Panc1 (cell line): ENCODE results near the gene SPRED3.

Experiments used
- POLR2AphosphoS5 ChIP-seq: IDR thresholded peaks from 2 replicates; pipeline ENCODE4 v1.6.1; 2012; ENCODE audit warnings: mild to moderate bottlenecking, low read depth, low read length, moderate library complexity
- SIN3A ChIP-seq: IDR thresholded peaks from 2 replicates; pipeline ENCODE4 v1.6.1; 2012; ENCODE audit warnings: low read depth, mild to moderate bottlenecking, low read length, moderate library complexity, borderline replicate concordance; ENCODE audit not compliant: insufficient read depth
- TF ChIP-seq, protein P1 (sequence below): fragments of 450-650 bp; IDR thresholded peaks from 2 replicates; pipeline ENCODE4 v1.5.1; 2017; ENCODE audit warnings: mild to moderate bottlenecking
- TF ChIP-seq, protein P2 (sequence below), 2 experiments: IDR thresholded peaks; 2 replicates each; pipeline ENCODE4 v1.6.1; 2011 to 2012; ENCODE audit warnings: low read depth in 2 of 2, control low read depth in 1 of 2, low read length in 1 of 2, mild to moderate bottlenecking in 1 of 2, moderate library complexity in 1 of 2; ENCODE audit not compliant: insufficient read depth in 1 of 2

DNA sequence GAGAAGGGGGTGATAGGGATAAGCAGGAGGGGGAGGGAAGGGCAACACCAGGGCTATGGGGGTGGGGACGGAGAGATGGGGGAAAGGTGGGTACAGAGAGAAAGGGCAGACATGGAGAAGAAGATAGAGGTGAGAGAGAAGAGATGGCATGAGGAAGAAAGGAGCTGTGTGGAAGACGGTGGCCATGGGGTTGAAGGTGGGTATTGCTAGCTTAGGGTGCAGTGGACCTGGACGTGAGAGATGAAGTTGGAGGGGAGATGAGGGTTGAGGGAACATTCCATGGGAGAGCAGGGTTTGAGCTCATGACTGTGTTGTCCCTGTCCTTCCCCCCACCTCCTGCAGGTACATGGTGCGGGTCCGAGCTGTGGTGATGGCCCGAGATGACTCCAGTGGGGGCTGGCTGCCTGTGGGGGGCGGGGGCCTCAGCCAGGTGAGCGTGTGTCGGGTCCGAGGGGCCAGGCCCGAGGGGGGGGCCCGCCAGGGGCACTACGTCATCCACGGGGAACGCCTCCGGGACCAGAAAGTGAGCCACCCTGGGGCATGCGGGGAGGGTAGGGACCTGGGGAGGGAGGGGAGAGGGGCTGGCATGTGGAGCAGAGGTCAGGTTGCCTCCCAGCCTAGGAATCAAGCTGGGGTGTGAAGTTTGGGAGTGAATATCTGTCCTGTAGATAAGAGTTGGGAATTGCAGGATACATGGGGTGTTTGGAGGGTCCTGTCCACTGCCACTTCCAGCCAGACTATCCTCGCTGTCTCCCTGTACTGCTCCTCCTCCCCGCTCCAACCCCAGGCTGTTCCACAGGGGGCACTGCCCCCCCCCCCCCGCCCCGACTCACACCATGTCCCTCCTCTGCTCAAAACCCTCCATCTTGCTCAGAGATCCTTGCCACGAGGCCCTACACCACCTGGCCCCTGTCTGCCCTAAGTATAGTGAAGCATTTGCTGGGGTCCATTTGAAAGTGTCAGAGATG lies 1.7 kb downstream of the SPRED3 start:
- TF ChIP-seq, protein P1, sequence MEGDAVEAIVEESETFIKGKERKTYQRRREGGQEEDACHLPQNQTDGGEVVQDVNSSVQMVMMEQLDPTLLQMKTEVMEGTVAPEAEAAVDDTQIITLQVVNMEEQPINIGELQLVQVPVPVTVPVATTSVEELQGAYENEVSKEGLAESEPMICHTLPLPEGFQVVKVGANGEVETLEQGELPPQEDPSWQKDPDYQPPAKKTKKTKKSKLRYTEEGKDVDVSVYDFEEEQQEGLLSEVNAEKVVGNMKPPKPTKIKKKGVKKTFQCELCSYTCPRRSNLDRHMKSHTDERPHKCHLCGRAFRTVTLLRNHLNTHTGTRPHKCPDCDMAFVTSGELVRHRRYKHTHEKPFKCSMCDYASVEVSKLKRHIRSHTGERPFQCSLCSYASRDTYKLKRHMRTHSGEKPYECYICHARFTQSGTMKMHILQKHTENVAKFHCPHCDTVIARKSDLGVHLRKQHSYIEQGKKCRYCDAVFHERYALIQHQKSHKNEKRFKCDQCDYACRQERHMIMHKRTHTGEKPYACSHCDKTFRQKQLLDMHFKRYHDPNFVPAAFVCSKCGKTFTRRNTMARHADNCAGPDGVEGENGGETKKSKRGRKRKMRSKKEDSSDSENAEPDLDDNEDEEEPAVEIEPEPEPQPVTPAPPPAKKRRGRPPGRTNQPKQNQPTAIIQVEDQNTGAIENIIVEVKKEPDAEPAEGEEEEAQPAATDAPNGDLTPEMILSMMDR: no peak
- TF ChIP-seq POLR2AphosphoS5 (no peak), SIN3A (no peak)
- TF ChIP-seq, protein P2, sequence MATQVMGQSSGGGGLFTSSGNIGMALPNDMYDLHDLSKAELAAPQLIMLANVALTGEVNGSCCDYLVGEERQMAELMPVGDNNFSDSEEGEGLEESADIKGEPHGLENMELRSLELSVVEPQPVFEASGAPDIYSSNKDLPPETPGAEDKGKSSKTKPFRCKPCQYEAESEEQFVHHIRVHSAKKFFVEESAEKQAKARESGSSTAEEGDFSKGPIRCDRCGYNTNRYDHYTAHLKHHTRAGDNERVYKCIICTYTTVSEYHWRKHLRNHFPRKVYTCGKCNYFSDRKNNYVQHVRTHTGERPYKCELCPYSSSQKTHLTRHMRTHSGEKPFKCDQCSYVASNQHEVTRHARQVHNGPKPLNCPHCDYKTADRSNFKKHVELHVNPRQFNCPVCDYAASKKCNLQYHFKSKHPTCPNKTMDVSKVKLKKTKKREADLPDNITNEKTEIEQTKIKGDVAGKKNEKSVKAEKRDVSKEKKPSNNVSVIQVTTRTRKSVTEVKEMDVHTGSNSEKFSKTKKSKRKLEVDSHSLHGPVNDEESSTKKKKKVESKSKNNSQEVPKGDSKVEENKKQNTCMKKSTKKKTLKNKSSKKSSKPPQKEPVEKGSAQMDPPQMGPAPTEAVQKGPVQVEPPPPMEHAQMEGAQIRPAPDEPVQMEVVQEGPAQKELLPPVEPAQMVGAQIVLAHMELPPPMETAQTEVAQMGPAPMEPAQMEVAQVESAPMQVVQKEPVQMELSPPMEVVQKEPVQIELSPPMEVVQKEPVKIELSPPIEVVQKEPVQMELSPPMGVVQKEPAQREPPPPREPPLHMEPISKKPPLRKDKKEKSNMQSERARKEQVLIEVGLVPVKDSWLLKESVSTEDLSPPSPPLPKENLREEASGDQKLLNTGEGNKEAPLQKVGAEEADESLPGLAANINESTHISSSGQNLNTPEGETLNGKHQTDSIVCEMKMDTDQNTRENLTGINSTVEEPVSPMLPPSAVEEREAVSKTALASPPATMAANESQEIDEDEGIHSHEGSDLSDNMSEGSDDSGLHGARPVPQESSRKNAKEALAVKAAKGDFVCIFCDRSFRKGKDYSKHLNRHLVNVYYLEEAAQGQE (IDR thresholded peaks at IDR 0.05; ENCODE audit: insufficient read depth in 1 of 2, low read depth in 2 of 2, low read length in 1 of 2): no peak
